Heart right ventricle (tissue), 16 donors: Measurements from ENCODE around the gene TPPP2. TPM values are rescaled to one million over a fixed set of nuclear protein-coding genes. Genes with fewer than 3 reads are reported as not detected.
A peak's percentile ranks its signal among the peaks of the same experiment; 100 is the strongest.

Source experiments
- ATAC-seq, 8 donors: fragments of 200-7000 bp; cut with Tn5 transposase; one replicate each; pipeline ENCODE4 v1.9.1; 2020; ENCODE audit warnings: mild to moderate bottlenecking in 8 of 8, moderate library complexity in 8 of 8, moderate number of reproducible peaks in 1 of 8
- DNase-seq, 2 donors: peaks; one replicate each; pipeline ENCODE4 v3.0.0-alpha.2; 2020
- H3K27ac ChIP-seq, 10 donors: fragments of 200-600 bp; sonication (generic) in 2 of 10; one replicate each; pipeline versions ENCODE4 v1.5.0 to v1.8.0; 2020 to 2022; ENCODE audit warnings: mild to moderate bottlenecking in 3 of 10
- H3K27me3 ChIP-seq, 7 donors: fragments of 200-600 bp; one replicate each; pipeline ENCODE4 v1.8.0; 2021 to 2022; ENCODE audit warnings: mild to moderate bottlenecking in 2 of 7
- H3K36me3 ChIP-seq, 9 donors: fragments of 200-600 bp; sonication (generic) in 1 of 9; one replicate each; pipeline versions ENCODE4 v1.5.0 to v1.8.0; 2020 to 2022; ENCODE audit warnings: mild to moderate bottlenecking in 2 of 9
- H3K4me1 ChIP-seq, 9 donors: fragments of 200-600 bp; sonication (generic) in 1 of 9; one replicate each; pipeline versions ENCODE4 v1.5.0 to v1.8.0; 2020 to 2022; ENCODE audit warnings: mild to moderate bottlenecking in 4 of 9
- H3K4me3 ChIP-seq, 10 donors: fragments of 200-600 bp; sonication (generic) in 2 of 10; one replicate each; pipeline versions ENCODE4 v1.5.0 to v1.8.0; 2020 to 2022; ENCODE audit warnings: mild to moderate bottlenecking in 7 of 10, moderate library complexity in 2 of 10
- H3K9me3 ChIP-seq, 11 donors: fragments of 200-600 bp in 10 of 11; sonication (generic) in 2 of 11; one replicate each; pipeline versions ENCODE4 v1.5.0 to v1.8.0; 2013 to 2022; ENCODE audit warnings: mild to moderate bottlenecking in 2 of 11, control low read depth in 1 of 11, moderate library complexity in 1 of 11
- CTCF ChIP-seq, 9 donors: fragments of 200-600 bp; sonication (generic) in 2 of 9; IDR thresholded peaks; one replicate each; pipeline versions ENCODE4 v1.5.0 to v1.8.0; 2021 to 2022; ENCODE audit warnings: antibody characterized with exemption in 9 of 9, mild to moderate bottlenecking in 5 of 9, moderate library complexity in 1 of 9
- WGBS, 2 donors: extraction: QIAGEN DNeasy Blood & Tissue Kit; methylation state at CpG; one replicate each; pipeline ENCODE4 v1.1.7; 2013; ENCODE audit warnings: inconsistent platforms in 1 of 2; 5-methylcytosine and 5-hydroxymethylcytosine counted together
- intact Hi-C, 10 donors: fragments of 100-400 bp; cut with DNase I; formaldehyde crosslinking; loops; one replicate each; pipeline versions ENCODE4 v1.11.1 to v1.14.2; 2022
- polyA plus RNA-seq, 2 donors: library from polyadenylated mRNA; stranded (reverse); fragments of 200-250 nt; gene quantifications; one replicate each; pipeline ENCODE4 v1.2.3, GENCODE V29; 2013
- total RNA-seq, 10 donors: library from RNA; stranded (reverse); fragmentation: NEBNext Ultra II Directional in 3 of 10; extraction: Animal tissue kit (Norgen Biotek cat#: 25700) in 3 of 10; gene quantifications; one replicate each; pipeline versions ENCODE4 v1.2.1 to v1.2.4, GENCODE V29; 2021 to 2023
- donor health status: Arrhythmogenic right ventricular cardiomyopathy.
- donor health status: ischemic (EF 13 %, LVEDD 7.1; RV severe dilation, severe dysfunction).
- donor health status: healthy with polysubstance abuse.
- donor health status: DM: no; HTN: yes; CAD: no.
- donor health status: DM: no; HTN: no; CAD: no.
- donor health status: ischemic (EF 25% LVEDD 6.9; RV normal size, moderate dysfunction).
- donor health status: ischemic (EF 25% LVEDD 5.7; RV mildly dilated, moderate dysfunction).
- donor health status: healthy.
- donor health status: DM: yes; HTN: yes; CAD: no.
- donor health status: Ischemic cardiomyopathy.
- donor health status: ischemic (EF 35%, LVEDD 5.7; RV mildly dilated, moderate dysfunction).
- donor health status: nonischemic (EF 11% LVEDD 7.7; RV severe dilation, severe dysfunction).
- donor health status: DM: yes; HTN: yes; CAD: no.
- donor health status: PGD.
- donor health status: ischemic (EF 29% LVEDD 5.4; RV normal size, mild dysfunction).
- donor health status: nonischemic (EF 23%, LVEDD 6.1; RV moderate dilation, normal function).

The TPPP2 gene
- total and polyA plus RNA-seq, 12 donors, result 0.28 to 3.2 (median 0.91) TPM

- Histone ChIP-seq H3K27me3 (no peaks in the 10 kb centered on the region), H3K27ac (no peak within 1 kb of the TSS), H3K4me1 (peaks cover 4 to 25% (median 18%) of the 10 kb centered on the region in 9 donors), H3K9me3 (no peaks in the 10 kb centered on the region), H3K36me3 (no peaks in the 10 kb centered on the region), H3K4me3 (no peak within 1 kb of the TSS)
- intact Hi-C loops, result no loop called here
- 88 to 91% methylated on average over 5 of the region's 5 CpGs for whole genome bisulfite sequencing, 2 donors
- ATAC-seq (no peak), DNase-seq (no peak)
- no peak for TF ChIP-seq CTCF (IDR thresholded peaks at IDR 0.05)
Measured at GRCh38 chr14:21034707-21035106, 4.7 kb downstream of the TPPP2 start, which contains the start of gene RNASE13. Gene RNASE13, minus strand, starts transcription at chr14:21034807. Its CDS starts 519 bp downstream, at chr14:21034288.

- intact Hi-C loops, result loop anchor here in 1 of 10 donors (2.0 kb wide), 1 partner anchor 22 kb away; no protein-coding TSS in a partner anchor
- H3K27ac ChIP-seq, result peak overlapping the region in 5 of 10 donors; percentile 13 to 87 (median 40)
- WGBS, 2 donors, result 93 to 95% methylated on average over 7 of the region's 7 CpGs
- no peaks in the 10 kb centered on the region for H3K27me3 ChIP-seq
- ATAC-seq, result no peak
- no peaks in the 10 kb centered on the region for H3K36me3 ChIP-seq
- H3K9me3 ChIP-seq, result no peaks in the 10 kb centered on the region
- H3K4me1 ChIP-seq, result peaks cover 7 to 30% (median 22%) of the 10 kb centered on the region in 9 donors
- no peak for DNase-seq
- TF ChIP-seq CTCF (IDR thresholded peaks at IDR 0.05), result no peak
- no peak overlapping the region for H3K4me3 ChIP-seq
Measured at GRCh38 chr14:21036751-21037150, 6.7 kb downstream of the TPPP2 start.

GRCh38 chr14:21037156-21037555, 7.1 kb downstream of the TPPP2 start:
- Histone ChIP-seq H3K27me3 (no peaks in the 10 kb centered on the region), H3K4me3 (no peak overlapping the region), H3K9me3 (no peaks in the 10 kb centered on the region), H3K36me3 (no peaks in the 10 kb centered on the region), H3K4me1 (peaks cover 7 to 30% (median 22%) of the 10 kb centered on the region in 9 donors), H3K27ac (peak overlapping the region in 5 of 10 donors; percentile 13 to 87 (median 40))
- DNase-seq (no peak), ATAC-seq (no peak)
- intact Hi-C loops, result loop anchor here in 1 of 10 donors (2.0 kb wide), 1 partner anchor 22 kb away; no protein-coding TSS in a partner anchor
- no peak for TF ChIP-seq CTCF (IDR thresholded peaks at IDR 0.05)
- 79 to 80% methylated on average over 3 of the region's 3 CpGs for WGBS, 2 donors

GRCh38 chr14:21038441-21039422, 8.7 kb downstream of the TPPP2 start:
- H3K4me3 ChIP-seq, result peak overlapping the region in 3 of 10 donors; percentile 12 to 19 (median 13)

More at GRCh38 chr14:21038441-21039422, 8.7 kb downstream of the TPPP2 start:
- no peaks in the 10 kb centered on the region for H3K9me3 ChIP-seq
- intact Hi-C loops, result loop anchor here in 5 of 10 donors (1.0 to 2.0 kb wide), 5 partner anchors 13 to 182 kb away; partner anchors contain the start of gene NDRG2 (in 4 of the 5)
- H3K4me1 ChIP-seq, result peaks cover 13 to 46% (median 32%) of the 10 kb centered on the region in 9 donors
- DNase-seq (peak; percentile 84 to 86), ATAC-seq (peak; percentile 90 to 96 (median 94))
- TF ChIP-seq CTCF (IDR thresholded peaks at IDR 0.05), result peak in 3 of 9 donors; percentile 12 to 25 (median 17)
- H3K36me3 ChIP-seq, result no peaks in the 10 kb centered on the region
- WGBS, 2 donors, result 7 to 15% methylated on average over 10 of the region's 10 CpGs
- H3K27ac ChIP-seq, result peak overlapping the region in 9 of 10 donors; percentile 63 to 87 (median 77)
- H3K27me3 ChIP-seq, result no peaks in the 10 kb centered on the region
